H1 (cell line): ENCODE data around the gene MED29. TPM values are rescaled to one million over a fixed set of nuclear protein-coding genes. Genes with fewer than 3 reads are reported as not detected.
A peak's percentile ranks its signal among the peaks of the same experiment; 100 is the strongest.

Experiments used
- ASH2L ChIP-seq: fragments of 200-600, 300-600 bp; sonication (generic); IDR thresholded peaks from one replicate; pipeline ENCODE4 v1.7.1; 2017; ENCODE audit warnings: low read length
- BCL11A ChIP-seq, 2 experiments: IDR thresholded peaks; one replicate each; pipeline ENCODE4 v1.6.1; 2011; ENCODE audit warnings: low read depth in 2 of 2, low read length in 2 of 2, mild to moderate bottlenecking in 2 of 2
- CHD1 ChIP-seq: IDR thresholded peaks from 2 replicates; pipeline ENCODE4 v1.6.1; 2012; ENCODE audit warnings: low read depth, low read length, improper control_type of control experiment
- EGR1 ChIP-seq: IDR thresholded peaks from 2 replicates; pipeline ENCODE4 v1.6.1; 2011; ENCODE audit warnings: low read depth, low read length, borderline replicate concordance
- RNF2 ChIP-seq: fragments of 200-900, 300-1000 bp; sonication (generic); IDR thresholded peaks from 2 replicates; pipeline ENCODE4 v1.7.1; 2016; ENCODE audit warnings: borderline replicate concordance, low read depth, mild to moderate bottlenecking, antibody characterized with exemption, low read length; ENCODE audit not compliant: poor library complexity, severe bottlenecking; ENCODE audit errors: missing control alignments
- RXRA ChIP-seq: IDR thresholded peaks from 2 replicates; pipeline ENCODE4 v1.6.1; 2011; ENCODE audit warnings: low read depth, mild to moderate bottlenecking, low read length, moderate library complexity; ENCODE audit not compliant: insufficient read depth
- SP2 ChIP-seq: IDR thresholded peaks from 2 replicates; pipeline ENCODE4 v1.6.1; 2012; ENCODE audit warnings: mild to moderate bottlenecking, low read length, inconsistent platforms
- SP4 ChIP-seq: IDR thresholded peaks from 2 replicates; pipeline ENCODE4 v1.6.1; 2012; ENCODE audit warnings: low read length, inconsistent platforms
- TAF7 ChIP-seq: optimal IDR thresholded peaks from 2 replicates; pipeline ENCODE3; 2011; ENCODE audit warnings: low read depth, mild to moderate bottlenecking, inconsistent platforms, low read length, moderate library complexity, borderline replicate concordance
- polyA plus RNA-seq, 7 experiments: library from polyadenylated mRNA; depleted of rRNA in 3 of 7; stranded (reverse) in 5 of 7; unstranded in 2 of 7; fragments of >200 nt in 5 of 7; fragments of 200-250 nt in 2 of 7; gene quantifications; 1 replicate in 5 of 7; 2 replicates in 1 of 7; 4 replicates in 1 of 7; pipeline versions ENCODE4 v1.2.1 to v1.2.3, GENCODE V29; 2011 to 2013; ENCODE audit warnings: missing spikeins in 2 of 7, mixed read lengths in 2 of 7
- total RNA-seq: library from RNA; stranded (reverse); fragmentation: NEBNext Ultra II Directional; extraction: Animal tissue kit (Norgen Biotek cat#: 25700); gene quantifications from 2 replicates; pipeline ENCODE4 v1.2.1, GENCODE V29; 2021
- TF ChIP-seq, protein P1 (sequence below): fragments of 300-600 bp; sonication (generic); IDR thresholded peaks from 2 replicates; pipeline ENCODE4 v1.7.1; 2012; ENCODE audit warnings: low read length, moderate library complexity, mild to moderate bottlenecking, inconsistent platforms; ENCODE audit not compliant: insufficient replicate concordance

The MED29 gene
- total and polyA plus RNA-seq, 2 of the 8 experiments (the other 6 are each of a cell fraction or from before 2014, with no cell fraction given) = 31.1 to 52.5 TPM

DNA sequence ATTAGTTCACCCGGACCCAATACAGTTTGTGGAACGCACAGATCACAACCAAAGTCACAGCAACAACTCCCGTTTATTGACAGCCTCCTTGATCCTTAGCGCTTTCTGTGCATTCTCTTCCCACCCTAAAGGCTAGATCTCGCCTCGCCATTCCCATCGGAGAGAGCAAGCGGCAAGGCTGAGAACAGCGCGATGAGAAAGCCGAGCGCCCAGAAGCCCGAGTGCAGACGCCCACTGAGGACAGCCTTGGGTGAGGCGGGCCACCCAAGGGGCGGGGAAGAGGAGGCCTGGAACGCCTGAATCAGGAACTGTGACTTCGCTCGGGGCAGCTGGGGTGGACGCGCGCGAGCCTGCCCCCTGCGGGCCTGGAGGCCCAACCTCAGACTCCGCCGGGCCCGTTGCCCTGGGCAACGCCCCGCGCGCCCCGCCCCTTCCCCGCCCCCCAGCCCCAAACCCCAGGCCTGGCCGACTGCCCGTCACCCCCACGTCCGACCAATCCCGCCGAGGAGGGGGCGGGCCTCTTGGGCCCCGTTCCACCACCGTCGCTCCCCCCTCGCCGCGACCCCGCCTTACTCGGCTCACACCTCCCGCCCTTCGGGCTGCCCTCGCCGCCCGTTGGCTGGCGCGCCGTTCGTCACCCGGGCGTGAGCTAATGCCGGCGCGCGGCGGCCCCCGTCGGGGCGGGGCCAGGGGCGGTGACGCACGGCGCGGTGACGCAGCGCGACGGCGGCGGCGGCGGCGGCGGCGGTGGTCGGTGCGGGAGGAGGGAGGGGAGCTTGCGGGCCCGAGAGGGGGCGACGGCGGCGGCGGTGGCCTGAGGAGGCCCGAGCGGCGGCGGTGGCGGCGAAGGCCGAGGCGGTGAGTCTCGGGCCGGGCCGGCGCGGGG lies 49.2 kb upstream of the MED29 start, which contains the start of gene SAMD4B (continued):
- TF ChIP-seq, protein P1, sequence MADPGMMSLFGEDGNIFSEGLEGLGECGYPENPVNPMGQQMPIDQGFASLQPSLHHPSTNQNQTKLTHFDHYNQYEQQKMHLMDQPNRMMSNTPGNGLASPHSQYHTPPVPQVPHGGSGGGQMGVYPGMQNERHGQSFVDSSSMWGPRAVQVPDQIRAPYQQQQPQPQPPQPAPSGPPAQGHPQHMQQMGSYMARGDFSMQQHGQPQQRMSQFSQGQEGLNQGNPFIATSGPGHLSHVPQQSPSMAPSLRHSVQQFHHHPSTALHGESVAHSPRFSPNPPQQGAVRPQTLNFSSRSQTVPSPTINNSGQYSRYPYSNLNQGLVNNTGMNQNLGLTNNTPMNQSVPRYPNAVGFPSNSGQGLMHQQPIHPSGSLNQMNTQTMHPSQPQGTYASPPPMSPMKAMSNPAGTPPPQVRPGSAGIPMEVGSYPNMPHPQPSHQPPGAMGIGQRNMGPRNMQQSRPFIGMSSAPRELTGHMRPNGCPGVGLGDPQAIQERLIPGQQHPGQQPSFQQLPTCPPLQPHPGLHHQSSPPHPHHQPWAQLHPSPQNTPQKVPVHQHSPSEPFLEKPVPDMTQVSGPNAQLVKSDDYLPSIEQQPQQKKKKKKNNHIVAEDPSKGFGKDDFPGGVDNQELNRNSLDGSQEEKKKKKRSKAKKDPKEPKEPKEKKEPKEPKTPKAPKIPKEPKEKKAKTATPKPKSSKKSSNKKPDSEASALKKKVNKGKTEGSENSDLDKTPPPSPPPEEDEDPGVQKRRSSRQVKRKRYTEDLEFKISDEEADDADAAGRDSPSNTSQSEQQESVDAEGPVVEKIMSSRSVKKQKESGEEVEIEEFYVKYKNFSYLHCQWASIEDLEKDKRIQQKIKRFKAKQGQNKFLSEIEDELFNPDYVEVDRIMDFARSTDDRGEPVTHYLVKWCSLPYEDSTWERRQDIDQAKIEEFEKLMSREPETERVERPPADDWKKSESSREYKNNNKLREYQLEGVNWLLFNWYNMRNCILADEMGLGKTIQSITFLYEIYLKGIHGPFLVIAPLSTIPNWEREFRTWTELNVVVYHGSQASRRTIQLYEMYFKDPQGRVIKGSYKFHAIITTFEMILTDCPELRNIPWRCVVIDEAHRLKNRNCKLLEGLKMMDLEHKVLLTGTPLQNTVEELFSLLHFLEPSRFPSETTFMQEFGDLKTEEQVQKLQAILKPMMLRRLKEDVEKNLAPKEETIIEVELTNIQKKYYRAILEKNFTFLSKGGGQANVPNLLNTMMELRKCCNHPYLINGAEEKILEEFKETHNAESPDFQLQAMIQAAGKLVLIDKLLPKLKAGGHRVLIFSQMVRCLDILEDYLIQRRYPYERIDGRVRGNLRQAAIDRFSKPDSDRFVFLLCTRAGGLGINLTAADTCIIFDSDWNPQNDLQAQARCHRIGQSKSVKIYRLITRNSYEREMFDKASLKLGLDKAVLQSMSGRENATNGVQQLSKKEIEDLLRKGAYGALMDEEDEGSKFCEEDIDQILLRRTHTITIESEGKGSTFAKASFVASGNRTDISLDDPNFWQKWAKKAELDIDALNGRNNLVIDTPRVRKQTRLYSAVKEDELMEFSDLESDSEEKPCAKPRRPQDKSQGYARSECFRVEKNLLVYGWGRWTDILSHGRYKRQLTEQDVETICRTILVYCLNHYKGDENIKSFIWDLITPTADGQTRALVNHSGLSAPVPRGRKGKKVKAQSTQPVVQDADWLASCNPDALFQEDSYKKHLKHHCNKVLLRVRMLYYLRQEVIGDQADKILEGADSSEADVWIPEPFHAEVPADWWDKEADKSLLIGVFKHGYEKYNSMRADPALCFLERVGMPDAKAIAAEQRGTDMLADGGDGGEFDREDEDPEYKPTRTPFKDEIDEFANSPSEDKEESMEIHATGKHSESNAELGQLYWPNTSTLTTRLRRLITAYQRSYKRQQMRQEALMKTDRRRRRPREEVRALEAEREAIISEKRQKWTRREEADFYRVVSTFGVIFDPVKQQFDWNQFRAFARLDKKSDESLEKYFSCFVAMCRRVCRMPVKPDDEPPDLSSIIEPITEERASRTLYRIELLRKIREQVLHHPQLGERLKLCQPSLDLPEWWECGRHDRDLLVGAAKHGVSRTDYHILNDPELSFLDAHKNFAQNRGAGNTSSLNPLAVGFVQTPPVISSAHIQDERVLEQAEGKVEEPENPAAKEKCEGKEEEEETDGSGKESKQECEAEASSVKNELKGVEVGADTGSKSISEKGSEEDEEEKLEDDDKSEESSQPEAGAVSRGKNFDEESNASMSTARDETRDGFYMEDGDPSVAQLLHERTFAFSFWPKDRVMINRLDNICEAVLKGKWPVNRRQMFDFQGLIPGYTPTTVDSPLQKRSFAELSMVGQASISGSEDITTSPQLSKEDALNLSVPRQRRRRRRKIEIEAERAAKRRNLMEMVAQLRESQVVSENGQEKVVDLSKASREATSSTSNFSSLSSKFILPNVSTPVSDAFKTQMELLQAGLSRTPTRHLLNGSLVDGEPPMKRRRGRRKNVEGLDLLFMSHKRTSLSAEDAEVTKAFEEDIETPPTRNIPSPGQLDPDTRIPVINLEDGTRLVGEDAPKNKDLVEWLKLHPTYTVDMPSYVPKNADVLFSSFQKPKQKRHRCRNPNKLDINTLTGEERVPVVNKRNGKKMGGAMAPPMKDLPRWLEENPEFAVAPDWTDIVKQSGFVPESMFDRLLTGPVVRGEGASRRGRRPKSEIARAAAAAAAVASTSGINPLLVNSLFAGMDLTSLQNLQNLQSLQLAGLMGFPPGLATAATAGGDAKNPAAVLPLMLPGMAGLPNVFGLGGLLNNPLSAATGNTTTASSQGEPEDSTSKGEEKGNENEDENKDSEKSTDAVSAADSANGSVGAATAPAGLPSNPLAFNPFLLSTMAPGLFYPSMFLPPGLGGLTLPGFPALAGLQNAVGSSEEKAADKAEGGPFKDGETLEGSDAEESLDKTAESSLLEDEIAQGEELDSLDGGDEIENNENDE = no peak
- TF ChIP-seq EGR1 = peak; percentile 93
- no peak for TF ChIP-seq CHD1
- TF ChIP-seq RNF2 = no peak
- TF ChIP-seq BCL11A (IDR thresholded peaks at IDR 0.05; ENCODE audit: low read depth in 2 of 2, low read length in 2 of 2) = no peak
- peak; percentile 19 for TF ChIP-seq TAF7
- TF ChIP-seq ASH2L = peak; percentile 76
- TF ChIP-seq SP4 = no peak
- TF ChIP-seq RXRA = no peak
- TF ChIP-seq SP2 = peak; percentile 38; the same call in 1 of the 2 replicates
